HepG2 (cell line): ENCODE measurements around the gene C2CD3.

Source experiments
- CEBPB ChIP-seq: IDR thresholded peaks from 2 replicates; pipeline ENCODE4 v1.6.1; 2011; ENCODE audit warnings: low read depth, low read length, improper control_type of control experiment, borderline replicate concordance
- GATAD2A ChIP-seq: IDR thresholded peaks from 2 replicates; pipeline ENCODE4 v1.6.1; 2016
- KAT8 ChIP-seq: IDR thresholded peaks from 2 replicates; pipeline ENCODE4 v1.6.1; 2016; ENCODE audit warnings: missing genetic modification reagents, missing compliant biosample characterization
- NR2C2 ChIP-seq: sonication (generic); formaldehyde crosslinking; IDR thresholded peaks from 2 replicates; pipeline ENCODE4 v1.4.0; 2020; ENCODE audit warnings: missing genetic modification reagents, mild to moderate bottlenecking, moderate library complexity, borderline replicate concordance
- RNF2 ChIP-seq: fragments of 450-650 bp; conservative IDR thresholded peaks from 2 replicates; pipeline ENCODE4 v1.6.1; 2016; ENCODE audit warnings: low read depth
- ZNF274 ChIP-seq: sonication (generic); formaldehyde crosslinking; IDR thresholded peaks from 2 replicates; pipeline ENCODE4 v1.5.1; 2020; ENCODE audit warnings: mild to moderate bottlenecking, missing genetic modification reagents
- ZNF280B ChIP-seq: sonication (generic); formaldehyde crosslinking; IDR thresholded peaks from 2 replicates; pipeline ENCODE4 v1.5.0; 2020; ENCODE audit warnings: missing genetic modification reagents, mild to moderate bottlenecking, borderline replicate concordance
- ZSCAN9 ChIP-seq: IDR thresholded peaks from 2 replicates; pipeline ENCODE4 v1.6.1; 2016; ENCODE audit warnings: borderline replicate concordance
- TF ChIP-seq, protein P1 (sequence below): sonication (generic); formaldehyde crosslinking; IDR thresholded peaks from 2 replicates; pipeline ENCODE4 v1.8.1; 2023; ENCODE audit warnings: missing genetic modification reagents, inconsistent platforms, borderline replicate concordance
- TF ChIP-seq, protein P2 (sequence below): sonication (generic); formaldehyde crosslinking; IDR thresholded peaks from 2 replicates; pipeline ENCODE4 v1.5.0; 2020; ENCODE audit warnings: mild to moderate bottlenecking, missing genetic modification reagents, moderate library complexity
- TF ChIP-seq, protein P3 (sequence below): sonication (generic); formaldehyde crosslinking; IDR thresholded peaks from 2 replicates; pipeline ENCODE4 v1.4.0; 2020; ENCODE audit warnings: missing genetic modification reagents

GRCh38 chr11:74106124-74106523 is 64.7 kb downstream of the C2CD3 start:
- TF ChIP-seq CEBPB (no peak), GATAD2A (no peak), NR2C2 (no peak), ZNF280B (CRISPR knock-in tag) (no peak), KAT8 (no peak), RNF2 (no peak), ZSCAN9 (CRISPR knock-in tag) (no peak), ZNF274 (CRISPR knock-in tag) (no peak)
- TF ChIP-seq, protein P1, sequence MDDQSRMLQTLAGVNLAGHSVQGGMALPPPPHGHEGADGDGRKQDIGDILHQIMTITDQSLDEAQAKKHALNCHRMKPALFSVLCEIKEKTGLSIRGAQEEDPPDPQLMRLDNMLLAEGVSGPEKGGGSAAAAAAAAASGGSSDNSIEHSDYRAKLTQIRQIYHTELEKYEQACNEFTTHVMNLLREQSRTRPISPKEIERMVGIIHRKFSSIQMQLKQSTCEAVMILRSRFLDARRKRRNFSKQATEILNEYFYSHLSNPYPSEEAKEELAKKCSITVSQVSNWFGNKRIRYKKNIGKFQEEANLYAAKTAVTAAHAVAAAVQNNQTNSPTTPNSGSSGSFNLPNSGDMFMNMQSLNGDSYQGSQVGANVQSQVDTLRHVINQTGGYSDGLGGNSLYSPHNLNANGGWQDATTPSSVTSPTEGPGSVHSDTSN (CRISPR knock-in tag), result no peak
- TF ChIP-seq, protein P2, sequence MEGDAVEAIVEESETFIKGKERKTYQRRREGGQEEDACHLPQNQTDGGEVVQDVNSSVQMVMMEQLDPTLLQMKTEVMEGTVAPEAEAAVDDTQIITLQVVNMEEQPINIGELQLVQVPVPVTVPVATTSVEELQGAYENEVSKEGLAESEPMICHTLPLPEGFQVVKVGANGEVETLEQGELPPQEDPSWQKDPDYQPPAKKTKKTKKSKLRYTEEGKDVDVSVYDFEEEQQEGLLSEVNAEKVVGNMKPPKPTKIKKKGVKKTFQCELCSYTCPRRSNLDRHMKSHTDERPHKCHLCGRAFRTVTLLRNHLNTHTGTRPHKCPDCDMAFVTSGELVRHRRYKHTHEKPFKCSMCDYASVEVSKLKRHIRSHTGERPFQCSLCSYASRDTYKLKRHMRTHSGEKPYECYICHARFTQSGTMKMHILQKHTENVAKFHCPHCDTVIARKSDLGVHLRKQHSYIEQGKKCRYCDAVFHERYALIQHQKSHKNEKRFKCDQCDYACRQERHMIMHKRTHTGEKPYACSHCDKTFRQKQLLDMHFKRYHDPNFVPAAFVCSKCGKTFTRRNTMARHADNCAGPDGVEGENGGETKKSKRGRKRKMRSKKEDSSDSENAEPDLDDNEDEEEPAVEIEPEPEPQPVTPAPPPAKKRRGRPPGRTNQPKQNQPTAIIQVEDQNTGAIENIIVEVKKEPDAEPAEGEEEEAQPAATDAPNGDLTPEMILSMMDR (CRISPR knock-in tag), result no peak
- TF ChIP-seq, protein P3, sequence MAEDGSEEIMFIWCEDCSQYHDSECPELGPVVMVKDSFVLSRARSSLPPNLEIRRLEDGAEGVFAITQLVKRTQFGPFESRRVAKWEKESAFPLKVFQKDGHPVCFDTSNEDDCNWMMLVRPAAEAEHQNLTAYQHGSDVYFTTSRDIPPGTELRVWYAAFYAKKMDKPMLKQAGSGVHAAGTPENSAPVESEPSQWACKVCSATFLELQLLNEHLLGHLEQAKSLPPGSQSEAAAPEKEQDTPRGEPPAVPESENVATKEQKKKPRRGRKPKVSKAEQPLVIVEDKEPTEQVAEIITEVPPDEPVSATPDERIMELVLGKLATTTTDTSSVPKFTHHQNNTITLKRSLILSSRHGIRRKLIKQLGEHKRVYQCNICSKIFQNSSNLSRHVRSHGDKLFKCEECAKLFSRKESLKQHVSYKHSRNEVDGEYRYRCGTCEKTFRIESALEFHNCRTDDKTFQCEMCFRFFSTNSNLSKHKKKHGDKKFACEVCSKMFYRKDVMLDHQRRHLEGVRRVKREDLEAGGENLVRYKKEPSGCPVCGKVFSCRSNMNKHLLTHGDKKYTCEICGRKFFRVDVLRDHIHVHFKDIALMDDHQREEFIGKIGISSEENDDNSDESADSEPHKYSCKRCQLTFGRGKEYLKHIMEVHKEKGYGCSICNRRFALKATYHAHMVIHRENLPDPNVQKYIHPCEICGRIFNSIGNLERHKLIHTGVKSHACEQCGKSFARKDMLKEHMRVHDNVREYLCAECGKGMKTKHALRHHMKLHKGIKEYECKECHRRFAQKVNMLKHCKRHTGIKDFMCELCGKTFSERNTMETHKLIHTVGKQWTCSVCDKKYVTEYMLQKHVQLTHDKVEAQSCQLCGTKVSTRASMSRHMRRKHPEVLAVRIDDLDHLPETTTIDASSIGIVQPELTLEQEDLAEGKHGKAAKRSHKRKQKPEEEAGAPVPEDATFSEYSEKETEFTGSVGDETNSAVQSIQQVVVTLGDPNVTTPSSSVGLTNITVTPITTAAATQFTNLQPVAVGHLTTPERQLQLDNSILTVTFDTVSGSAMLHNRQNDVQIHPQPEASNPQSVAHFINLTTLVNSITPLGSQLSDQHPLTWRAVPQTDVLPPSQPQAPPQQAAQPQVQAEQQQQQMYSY (CRISPR knock-in tag), result no peak
